GM13977 (cell line): Measurements from ENCODE around the gene CCDC102B.
"Not testable (repeated sequence)": the region's sequence is repeated elsewhere in the genome, so short reads cannot be mapped to it uniquely, and the experiment has no call there.

Source experiments
- DNase-seq: peaks from one replicate; pipeline ENCODE4 v3.0.0; 2012; ENCODE audit warnings: low spot score
- in situ Hi-C: fragments of 300-500 bp; cut with MboI; formaldehyde crosslinking; loops from one replicate; pipeline ENCODE4 v1.12.0; 2022; ENCODE audit warnings: low sequenced_read_pairs, low pct_unique_long_range_greater_than_20kb, mixed read lengths, inconsistent platforms; ENCODE audit not compliant: unreplicated experiment
- TF ChIP-seq, protein P1 (sequence below): IDR thresholded peaks from 2 replicates; pipeline ENCODE4 v1.5.1; 2012; ENCODE audit warnings: mild to moderate bottlenecking, control low read depth; ENCODE audit not compliant: insufficient read depth; ENCODE audit errors: extremely low read depth, missing control alignments

CCDC102B gene

DNA sequence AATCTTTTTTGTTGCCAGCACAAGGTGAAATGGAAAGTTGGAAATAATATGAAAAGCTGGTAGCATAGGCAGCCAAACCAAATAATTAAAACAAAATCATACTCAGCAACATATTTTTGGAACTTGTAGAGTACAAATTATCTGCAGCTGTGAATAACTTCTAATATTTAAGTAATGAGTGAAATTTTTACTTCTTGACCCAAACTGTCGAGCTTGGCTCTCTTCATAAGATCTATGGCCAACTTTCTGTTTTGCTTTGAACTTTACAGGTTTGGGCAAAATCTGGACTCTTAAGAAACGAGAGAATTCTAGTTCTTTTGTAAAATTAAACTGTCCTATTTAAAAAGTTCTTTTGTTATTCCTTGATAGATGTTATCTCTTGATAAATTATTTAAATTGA, 25.6 kb upstream of the CCDC102B start:
- TF ChIP-seq, protein P1, sequence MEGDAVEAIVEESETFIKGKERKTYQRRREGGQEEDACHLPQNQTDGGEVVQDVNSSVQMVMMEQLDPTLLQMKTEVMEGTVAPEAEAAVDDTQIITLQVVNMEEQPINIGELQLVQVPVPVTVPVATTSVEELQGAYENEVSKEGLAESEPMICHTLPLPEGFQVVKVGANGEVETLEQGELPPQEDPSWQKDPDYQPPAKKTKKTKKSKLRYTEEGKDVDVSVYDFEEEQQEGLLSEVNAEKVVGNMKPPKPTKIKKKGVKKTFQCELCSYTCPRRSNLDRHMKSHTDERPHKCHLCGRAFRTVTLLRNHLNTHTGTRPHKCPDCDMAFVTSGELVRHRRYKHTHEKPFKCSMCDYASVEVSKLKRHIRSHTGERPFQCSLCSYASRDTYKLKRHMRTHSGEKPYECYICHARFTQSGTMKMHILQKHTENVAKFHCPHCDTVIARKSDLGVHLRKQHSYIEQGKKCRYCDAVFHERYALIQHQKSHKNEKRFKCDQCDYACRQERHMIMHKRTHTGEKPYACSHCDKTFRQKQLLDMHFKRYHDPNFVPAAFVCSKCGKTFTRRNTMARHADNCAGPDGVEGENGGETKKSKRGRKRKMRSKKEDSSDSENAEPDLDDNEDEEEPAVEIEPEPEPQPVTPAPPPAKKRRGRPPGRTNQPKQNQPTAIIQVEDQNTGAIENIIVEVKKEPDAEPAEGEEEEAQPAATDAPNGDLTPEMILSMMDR, result no peak
- in situ Hi-C loops, result no loop called here
- DNase-seq, result no peak

DNA sequence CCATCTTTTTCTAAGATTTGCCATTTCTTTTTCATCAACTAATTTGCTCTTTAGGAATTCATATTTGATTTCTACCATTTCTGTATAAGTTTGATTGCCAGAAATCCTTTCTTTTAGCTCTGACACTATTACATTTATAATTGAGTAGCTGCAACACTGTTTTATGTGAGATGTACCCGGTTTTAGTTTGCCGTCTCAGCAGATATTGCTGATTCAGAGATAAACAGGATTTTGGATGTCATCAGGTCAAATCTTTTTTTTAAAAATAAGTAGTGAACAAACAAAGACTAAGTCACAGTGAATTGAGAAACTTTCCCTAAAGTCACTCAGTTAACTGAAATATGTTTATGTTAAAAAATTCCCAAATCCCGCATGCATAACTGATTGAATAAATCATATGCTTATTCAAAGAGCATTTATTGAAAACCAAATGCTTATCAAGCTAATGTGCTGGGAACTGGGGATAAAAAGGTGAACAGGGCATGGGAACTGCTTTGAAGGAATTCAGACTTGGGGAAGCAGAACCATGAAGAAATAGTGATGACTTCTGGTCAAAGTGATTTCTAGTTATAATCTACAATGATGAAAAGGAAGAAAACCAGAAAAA, 19.5 kb upstream of the CCDC102B start:
- no peak for DNase-seq
- in situ Hi-C loops, result no loop called here
- TF ChIP-seq, protein P1, result no peak

DNA sequence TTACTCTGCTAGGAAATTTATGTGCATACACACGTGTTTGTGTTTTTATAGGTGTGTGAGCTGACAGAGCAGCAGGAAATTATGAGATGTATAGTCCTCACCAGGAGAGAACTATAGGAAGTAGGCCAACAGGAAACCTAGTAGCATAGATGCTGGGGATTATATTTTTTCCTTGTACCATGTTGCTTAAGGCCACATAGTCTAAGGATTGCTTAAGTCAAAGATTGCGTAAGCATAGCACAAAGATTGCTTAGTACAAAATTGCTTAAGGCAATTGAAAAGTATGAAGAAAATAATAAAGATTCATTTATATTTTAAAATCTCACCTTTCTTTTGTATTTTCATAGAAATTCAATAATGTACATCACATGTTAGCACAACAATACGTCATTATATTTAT, 18.7 kb upstream of the CCDC102B start:
- in situ Hi-C loops, result no loop called here
- DNase-seq, result no peak
- TF ChIP-seq, protein P1, result no peak

DNA sequence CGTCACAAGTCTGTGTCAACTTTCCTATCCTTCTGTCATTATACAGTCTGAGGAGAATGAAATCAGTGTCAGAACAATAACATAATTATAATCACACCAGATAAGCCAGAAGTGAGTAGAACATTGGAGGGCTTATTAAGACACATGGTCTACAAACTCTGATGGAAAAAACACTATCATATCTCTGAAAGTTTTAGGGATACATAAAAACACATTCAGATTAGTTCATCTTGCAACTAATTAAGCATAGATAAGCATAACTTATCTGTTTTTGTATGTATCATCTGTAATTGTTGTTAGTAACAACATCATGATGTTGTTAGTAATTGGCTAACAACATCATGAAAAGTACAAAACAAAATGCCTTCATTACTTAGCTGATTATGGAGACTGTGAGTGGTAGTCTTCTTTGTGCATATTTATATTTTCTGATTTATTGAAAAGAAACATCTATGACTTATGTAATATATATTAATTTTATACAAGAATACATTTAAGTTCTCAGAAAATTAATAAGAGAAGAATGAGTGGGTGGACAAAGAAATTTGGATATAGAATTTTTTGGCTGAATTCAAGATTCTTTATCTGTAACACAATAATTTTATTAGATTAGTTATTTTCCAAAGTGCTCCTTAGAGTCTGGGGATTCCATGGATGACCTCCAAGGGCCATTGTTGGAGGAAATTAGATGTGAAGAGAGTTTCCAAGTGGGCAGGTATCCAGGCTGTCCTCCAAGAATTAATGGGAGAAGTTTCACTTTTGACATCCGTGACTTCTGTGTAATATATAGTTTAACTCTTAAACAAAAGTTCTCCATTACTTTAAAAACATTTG, 16.9 kb upstream of the CCDC102B start:
- TF ChIP-seq, protein P1, result no peak
- no peak for DNase-seq
- in situ Hi-C loops, result no loop called here

DNA sequence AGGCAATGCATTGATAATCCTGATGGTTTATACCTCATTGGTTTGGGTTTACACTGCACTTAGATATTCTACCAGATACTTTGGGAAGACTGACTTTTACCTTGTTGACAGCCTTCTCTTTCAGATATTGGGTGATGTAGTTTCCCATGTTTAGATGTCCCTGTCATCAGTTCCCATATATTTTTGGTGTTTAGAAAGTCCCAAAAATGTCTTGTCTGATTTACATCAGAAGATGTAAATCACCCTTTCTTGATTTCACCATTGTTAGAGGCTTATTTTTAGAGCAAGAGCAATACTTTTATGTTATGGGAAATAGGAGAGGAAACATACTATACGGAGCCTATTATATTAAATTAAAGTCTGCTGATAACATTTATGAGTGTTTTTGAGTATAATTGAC, 14.4 kb upstream of the CCDC102B start:
- in situ Hi-C loops, result no loop called here
- no peak for DNase-seq
- TF ChIP-seq, protein P1, result no peak

DNA sequence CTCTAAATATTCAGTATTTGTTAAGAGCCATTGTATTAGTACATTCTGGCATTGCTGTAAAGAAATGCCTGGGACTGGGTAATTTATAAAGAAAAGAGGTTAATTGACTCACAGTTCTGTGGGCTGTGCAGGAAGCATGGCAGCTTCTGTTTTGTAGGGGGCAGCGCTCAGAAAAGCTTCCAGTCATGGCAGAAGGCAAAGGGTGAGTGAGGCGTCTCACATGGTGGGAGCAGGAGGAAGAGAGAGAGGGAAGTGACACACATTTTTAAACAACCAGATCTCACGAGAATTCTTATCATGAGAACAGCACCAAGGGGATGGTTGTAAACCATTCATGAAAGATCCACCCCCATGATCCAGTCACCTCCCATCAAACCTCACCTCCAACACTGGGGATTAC, 13.8 kb upstream of the CCDC102B start:
- no peak for DNase-seq
- TF ChIP-seq, protein P1, result no peak
- in situ Hi-C loops, result no loop called here

DNA sequence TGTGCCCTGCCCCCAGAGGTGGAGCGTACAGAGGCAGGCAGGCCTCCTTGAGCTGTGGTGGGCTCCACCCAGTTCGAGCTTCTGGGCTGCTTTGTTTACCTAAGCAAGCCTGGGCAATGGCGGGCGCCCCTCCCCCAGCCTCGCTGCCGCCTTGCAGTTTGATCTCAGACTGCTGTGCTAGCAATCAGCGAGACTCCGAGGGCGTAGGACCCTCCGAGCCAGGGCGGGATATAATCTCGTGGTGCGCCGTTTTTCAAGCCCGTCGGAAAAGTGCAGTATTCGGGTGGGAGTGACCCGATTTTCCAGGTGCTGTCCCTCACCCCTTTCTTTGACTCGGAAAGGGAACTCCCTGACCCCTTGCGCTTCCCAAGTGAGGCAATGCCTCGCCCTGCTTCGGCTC, 7.6 kb upstream of the CCDC102B start:
- in situ Hi-C loops, result not testable (repeated sequence)

More for the DNA sequence above, 7.6 kb upstream of the CCDC102B start:
- not testable (repeated sequence) for DNase-seq
